ENCODE results near the gene GPR82. TPM values are rescaled to one million over a fixed set of nuclear protein-coding genes. Genes with fewer than 3 reads are reported as not detected.

Gene GPR82
- total and polyA plus RNA-seq, 4 donors = 0.24 to 1.1 (median 0.42) TPM

- Histone ChIP-seq H3K36me3 (ENCODE audit: control insufficient read depth in 4 of 4, insufficient read depth in 4 of 4, low read length in 4 of 4) (no peaks in the 10 kb centered on the region), H3K27me3 (ENCODE audit: control insufficient read depth in 3 of 3, insufficient read depth in 3 of 3, low read length in 2 of 3) (peaks cover 0 to 32% (median 12%) of the 10 kb centered on the region in 3 donors), H3K27ac (ENCODE audit: low read depth in 1 of 2, low read length in 1 of 2) (no peak overlapping the region), H3K9me3 (ENCODE audit: control insufficient read depth in 4 of 4, insufficient read depth in 3 of 4, low read length in 3 of 4) (peaks cover 0 to 2% (median 0%) of the 10 kb centered on the region in 4 donors), H3K9ac (ENCODE audit: insufficient read depth in 1 of 2, low read length in 2 of 2) (no peak overlapping the region), H3K4me3 (no peak overlapping the region), H3K4me1 (ENCODE audit: control insufficient read depth in 5 of 5, insufficient read depth in 5 of 5, low read length in 5 of 5) (peaks cover 0 to 2% (median 0%) of the 10 kb centered on the region in 5 donors)
- TF ChIP-seq, protein P1, sequence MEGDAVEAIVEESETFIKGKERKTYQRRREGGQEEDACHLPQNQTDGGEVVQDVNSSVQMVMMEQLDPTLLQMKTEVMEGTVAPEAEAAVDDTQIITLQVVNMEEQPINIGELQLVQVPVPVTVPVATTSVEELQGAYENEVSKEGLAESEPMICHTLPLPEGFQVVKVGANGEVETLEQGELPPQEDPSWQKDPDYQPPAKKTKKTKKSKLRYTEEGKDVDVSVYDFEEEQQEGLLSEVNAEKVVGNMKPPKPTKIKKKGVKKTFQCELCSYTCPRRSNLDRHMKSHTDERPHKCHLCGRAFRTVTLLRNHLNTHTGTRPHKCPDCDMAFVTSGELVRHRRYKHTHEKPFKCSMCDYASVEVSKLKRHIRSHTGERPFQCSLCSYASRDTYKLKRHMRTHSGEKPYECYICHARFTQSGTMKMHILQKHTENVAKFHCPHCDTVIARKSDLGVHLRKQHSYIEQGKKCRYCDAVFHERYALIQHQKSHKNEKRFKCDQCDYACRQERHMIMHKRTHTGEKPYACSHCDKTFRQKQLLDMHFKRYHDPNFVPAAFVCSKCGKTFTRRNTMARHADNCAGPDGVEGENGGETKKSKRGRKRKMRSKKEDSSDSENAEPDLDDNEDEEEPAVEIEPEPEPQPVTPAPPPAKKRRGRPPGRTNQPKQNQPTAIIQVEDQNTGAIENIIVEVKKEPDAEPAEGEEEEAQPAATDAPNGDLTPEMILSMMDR (IDR thresholded peaks at IDR 0.05; ENCODE audit: control extremely low read depth, extremely low read depth) = no peak
- WGBS, 2 donors = 74 to 76% methylated on average over 2 of the region's 2 CpGs
- ATAC-seq (ENCODE audit: insufficient read depth, low FRiP score) (no peak), DNase-seq (no peak)
Observed at GRCh38 chrX:41732260-41732659, 8.3 kb downstream of the GPR82 start.

- WGBS, 2 donors = 47 to 55% methylated on average over 1 of the region's 1 CpG
- no peak overlapping the region for H3K27ac ChIP-seq (ENCODE audit: low read depth in 1 of 2, low read length in 1 of 2)
- H3K9ac ChIP-seq (ENCODE audit: insufficient read depth in 1 of 2, low read length in 2 of 2) = no peak overlapping the region
- TF ChIP-seq, protein P1 (IDR thresholded peaks at IDR 0.05; ENCODE audit: control extremely low read depth, extremely low read depth) = no peak
- H3K27me3 ChIP-seq (ENCODE audit: control insufficient read depth in 3 of 3, insufficient read depth in 3 of 3, low read length in 2 of 3) = peaks cover 0 to 38% (median 10%) of the 10 kb centered on the region in 3 donors
- H3K4me3 ChIP-seq = no peak overlapping the region
- ATAC-seq (ENCODE audit: insufficient read depth, low FRiP score) = no peak
- no peaks in the 10 kb centered on the region for H3K36me3 ChIP-seq (ENCODE audit: control insufficient read depth in 4 of 4, insufficient read depth in 4 of 4, low read length in 4 of 4)
- peaks cover 0 to 2% (median 0%) of the 10 kb centered on the region in 4 donors for H3K9me3 ChIP-seq (ENCODE audit: control insufficient read depth in 4 of 4, insufficient read depth in 3 of 4, low read length in 3 of 4)
- H3K4me1 ChIP-seq (ENCODE audit: control insufficient read depth in 5 of 5, insufficient read depth in 5 of 5, low read length in 5 of 5) = peaks cover 0 to 2% (median 0%) of the 10 kb centered on the region in 5 donors
- DNase-seq = no peak
Observed at GRCh38 chrX:41733939-41734338, 10.0 kb downstream of the GPR82 start.

- Histone ChIP-seq H3K27me3 (ENCODE audit: control insufficient read depth in 3 of 3, insufficient read depth in 3 of 3, low read length in 2 of 3) (peaks cover 0 to 38% (median 10%) of the 10 kb centered on the region in 3 donors), H3K4me1 (ENCODE audit: control insufficient read depth in 5 of 5, insufficient read depth in 5 of 5, low read length in 5 of 5) (peaks cover 0 to 2% (median 0%) of the 10 kb centered on the region in 5 donors), H3K9ac (ENCODE audit: insufficient read depth in 1 of 2, low read length in 2 of 2) (no peak overlapping the region), H3K27ac (ENCODE audit: low read depth in 1 of 2, low read length in 1 of 2) (no peak overlapping the region), H3K36me3 (ENCODE audit: control insufficient read depth in 4 of 4, insufficient read depth in 4 of 4, low read length in 4 of 4) (no peaks in the 10 kb centered on the region), H3K4me3 (no peak overlapping the region), H3K9me3 (ENCODE audit: control insufficient read depth in 4 of 4, insufficient read depth in 3 of 4, low read length in 3 of 4) (peaks cover 0 to 2% (median 0%) of the 10 kb centered on the region in 4 donors)
- 16 to 43% methylated on average over 1 of the region's 1 CpG for WGBS, 2 donors
- TF ChIP-seq, protein P1 (IDR thresholded peaks at IDR 0.05; ENCODE audit: control extremely low read depth, extremely low read depth) = no peak
- peak in 1 of 3 donors; percentile 19 for DNase-seq
- no peak for ATAC-seq (ENCODE audit: insufficient read depth, low FRiP score)
Observed at GRCh38 chrX:41734530-41734929, 10.5 kb downstream of the GPR82 start.

GRCh38 chrX:41737065-41737464 is 13.1 kb downstream of the GPR82 start:
- Histone ChIP-seq H3K27me3 (ENCODE audit: control insufficient read depth in 3 of 3, insufficient read depth in 3 of 3, low read length in 2 of 3) (peaks cover 0 to 32% (median 10%) of the 10 kb centered on the region in 3 donors), H3K36me3 (ENCODE audit: control insufficient read depth in 4 of 4, insufficient read depth in 4 of 4, low read length in 4 of 4) (no peaks in the 10 kb centered on the region), H3K4me3 (no peak overlapping the region), H3K9me3 (ENCODE audit: control insufficient read depth in 4 of 4, insufficient read depth in 3 of 4, low read length in 3 of 4) (peaks cover 0 to 2% (median 0%) of the 10 kb centered on the region in 4 donors), H3K9ac (ENCODE audit: insufficient read depth in 1 of 2, low read length in 2 of 2) (no peak overlapping the region), H3K4me1 (ENCODE audit: control insufficient read depth in 5 of 5, insufficient read depth in 5 of 5, low read length in 5 of 5) (no peaks in the 10 kb centered on the region), H3K27ac (ENCODE audit: low read depth in 1 of 2, low read length in 1 of 2) (no peak overlapping the region)
- DNase-seq = peak; percentile 36 to 62 (median 54)
- TF ChIP-seq, protein P1 (IDR thresholded peaks at IDR 0.05; ENCODE audit: control extremely low read depth, extremely low read depth) = no peak
- 52 to 67% methylated on average over 7 of the region's 7 CpGs for WGBS, 2 donors
- ATAC-seq (ENCODE audit: insufficient read depth, low FRiP score) = no peak
